Glomerular endothelial cell (primary cell): ENCODE results near the gene TSPAN17. TPM values are rescaled to one million over a fixed set of nuclear protein-coding genes. Genes with fewer than 3 reads are reported as not detected.

Experiments used
- DNase-seq: peaks from one replicate; pipeline ENCODE4 v3.0.0-alpha.2; 2011; ENCODE audit warnings: low read depth, low spot score; ENCODE audit errors: extremely low read depth
- total RNA-seq: library from RNA; depleted of rRNA; stranded (reverse); fragments of >200 nt; gene quantifications from 2 replicates; pipeline ENCODE4 v1.2.3, GENCODE V29; 2015

The TSPAN17 gene
- total RNA-seq, 1 donor from 2014 or later, result 53.1 TPM

DNA sequence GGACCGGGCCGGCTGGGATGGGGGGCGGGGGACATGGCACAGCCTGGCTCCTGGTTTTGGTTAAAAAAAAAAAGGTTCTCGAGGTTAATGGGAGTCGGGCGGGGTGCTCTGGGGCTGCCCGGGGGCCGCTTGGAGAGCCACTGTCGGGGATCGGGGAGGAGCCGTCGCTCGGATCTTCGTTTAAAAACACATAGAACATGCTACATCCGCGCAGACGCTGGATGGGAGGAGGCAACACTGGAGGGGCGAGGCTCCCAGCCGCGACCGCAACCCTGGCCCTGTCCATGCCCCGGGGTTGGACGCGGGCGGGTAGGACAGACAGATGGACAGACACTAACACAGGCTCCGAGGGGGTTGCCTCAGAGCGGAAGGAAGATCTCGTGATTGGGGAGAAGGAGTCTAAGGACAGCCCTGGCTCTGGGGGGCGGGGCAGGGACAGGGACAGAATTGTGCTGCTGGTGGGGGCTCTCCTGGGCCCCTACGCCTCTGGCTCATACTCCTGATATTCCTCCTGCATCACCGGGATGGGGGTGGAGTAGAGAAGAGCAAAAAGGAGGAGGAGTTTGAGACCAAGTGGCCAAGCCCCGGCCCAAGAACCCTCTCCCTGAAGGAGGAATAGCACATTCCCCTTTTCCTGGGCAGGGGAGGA lies 26.8 kb upstream of the TSPAN17 start:
- no peak for DNase-seq

- no peak for DNase-seq
Observed at GRCh38 chr5:176621661-176622079, 25.6 kb upstream of the TSPAN17 start.

DNA sequence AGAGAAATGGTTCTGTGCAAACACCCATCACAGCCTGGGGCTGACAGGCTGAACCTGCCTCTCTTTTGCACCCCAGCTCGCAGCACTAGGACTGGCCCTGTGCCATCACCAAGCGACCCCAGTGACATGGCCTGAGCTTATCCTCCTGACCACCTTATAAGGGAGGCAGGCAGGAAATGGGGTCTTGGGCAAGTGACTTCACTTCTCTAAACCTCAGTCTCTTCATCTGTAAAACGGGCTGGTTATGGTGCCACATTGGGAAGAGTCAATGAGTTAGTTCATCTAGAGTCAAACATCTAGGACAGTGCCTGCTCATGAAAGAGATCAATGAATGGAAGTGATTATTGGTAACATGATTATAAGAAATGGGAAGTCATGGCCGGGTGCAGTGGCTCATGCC lies 23.1 kb upstream of the TSPAN17 start:
- DNase-seq, result no peak

- no peak for DNase-seq
Observed at GRCh38 chr5:176624938-176625337, 22.3 kb upstream of the TSPAN17 start.

GRCh38 chr5:176625512-176625911 lies 21.8 kb upstream of the TSPAN17 start:
- DNase-seq, result no peak

GRCh38 chr5:176625966-176626875 lies 21.1 kb upstream of the TSPAN17 start:
- no peak for DNase-seq

- no peak for DNase-seq
Observed at GRCh38 chr5:176626876-176627236, 20.4 kb upstream of the TSPAN17 start.

DNA sequence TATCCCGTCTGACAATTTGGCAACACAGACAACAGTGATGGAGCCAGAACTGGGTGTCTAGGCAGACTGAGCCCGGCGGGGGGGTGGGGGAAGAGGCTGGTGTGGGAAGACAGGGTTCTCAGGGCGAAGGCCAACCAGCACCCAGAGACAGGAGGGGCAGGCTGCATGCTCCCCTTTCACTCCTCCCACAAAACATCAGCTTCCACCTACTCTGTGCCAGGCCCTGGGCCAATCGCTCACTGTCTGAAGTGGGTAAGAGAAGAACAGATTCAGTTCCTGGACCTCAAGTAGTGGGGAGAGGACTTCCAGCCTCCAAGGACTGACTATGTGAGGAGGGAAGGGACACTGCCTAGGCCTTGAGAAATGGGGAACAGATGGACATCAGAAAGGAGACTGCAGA lies 19.7 kb upstream of the TSPAN17 start:
- DNase-seq, result no peak

DNA sequence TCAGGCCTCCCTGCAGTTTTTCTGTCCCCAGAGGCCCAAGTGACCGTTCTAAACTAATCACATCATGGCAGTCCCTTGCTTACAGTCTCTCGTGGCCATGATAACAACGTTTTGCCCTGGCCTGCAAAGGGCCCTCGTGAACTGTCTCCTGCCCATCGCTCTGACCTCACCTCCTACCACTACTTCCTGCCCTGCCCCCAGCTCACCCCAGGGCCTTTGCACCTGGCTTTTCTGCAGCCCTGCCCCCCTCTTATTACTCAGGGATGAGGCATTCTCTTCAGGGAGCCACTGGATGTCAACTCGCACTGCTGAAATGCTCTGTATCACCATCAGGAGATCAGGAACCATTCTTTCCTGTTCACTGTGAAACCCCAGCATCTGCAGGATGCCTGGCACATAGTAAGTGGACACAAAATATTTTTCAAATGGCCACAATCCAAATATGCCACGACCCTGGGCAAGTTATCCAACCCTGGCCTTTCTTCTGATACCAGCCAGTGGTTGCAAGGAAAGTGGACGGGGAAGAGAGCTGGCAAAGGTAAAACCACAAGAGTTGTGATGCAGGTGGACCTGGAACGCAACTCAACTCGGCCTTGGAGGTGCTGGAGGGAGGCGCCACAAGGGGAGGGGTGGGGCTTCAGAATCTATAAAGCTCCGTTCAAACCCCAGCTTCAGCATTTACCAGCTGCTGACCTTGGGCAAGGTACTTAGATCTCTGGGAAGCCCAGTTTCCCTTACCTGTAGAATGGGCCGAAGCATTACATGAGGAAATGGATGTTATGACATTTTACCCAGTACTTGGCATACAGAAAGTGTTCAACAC lies 18.7 kb upstream of the TSPAN17 start:
- DNase-seq, result no peak

- DNase-seq, result no peak
Observed at GRCh38 chr5:176629317-176629852, 17.9 kb upstream of the TSPAN17 start.

GRCh38 chr5:176629853-176630680 lies 17.2 kb upstream of the TSPAN17 start, which contains the start of the genes EIF4E1B and SNCB:
TSS of gene EIF4E1B (plus strand) at chr5:176630675. CDS start at chr5:176642788, 12,113 bp downstream.
TSS of gene SNCB (minus strand) at chr5:176630534. CDS start at chr5:176629654, 880 bp downstream.
- DNase-seq, result no peak

DNA sequence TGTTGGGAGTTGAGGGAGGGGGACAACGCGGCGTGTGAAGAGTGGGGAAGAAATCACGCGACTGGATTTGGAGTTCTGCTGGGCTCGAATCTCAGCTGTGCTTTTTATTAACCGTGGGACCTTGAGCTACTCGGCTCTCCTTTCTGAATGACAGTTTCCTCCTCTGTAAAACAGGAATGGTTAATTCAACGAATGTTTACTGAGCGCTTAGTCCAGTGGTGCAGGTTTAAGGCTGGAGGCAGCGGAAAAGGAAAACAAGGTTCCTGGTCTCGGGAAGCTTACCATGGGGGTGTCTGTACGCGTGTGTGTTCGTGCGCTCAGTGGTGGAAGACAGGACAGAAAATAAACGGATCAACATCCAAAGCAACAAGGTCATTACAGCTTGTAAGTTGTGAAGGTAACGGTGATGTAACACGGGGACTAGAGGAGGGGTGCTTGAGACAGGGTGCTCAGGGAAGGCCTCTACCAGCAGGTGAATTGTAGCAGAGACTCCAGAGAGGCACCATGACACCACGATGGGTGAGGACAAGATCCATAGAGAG lies 16.5 kb upstream of the TSPAN17 start:
- no peak for DNase-seq

DNA sequence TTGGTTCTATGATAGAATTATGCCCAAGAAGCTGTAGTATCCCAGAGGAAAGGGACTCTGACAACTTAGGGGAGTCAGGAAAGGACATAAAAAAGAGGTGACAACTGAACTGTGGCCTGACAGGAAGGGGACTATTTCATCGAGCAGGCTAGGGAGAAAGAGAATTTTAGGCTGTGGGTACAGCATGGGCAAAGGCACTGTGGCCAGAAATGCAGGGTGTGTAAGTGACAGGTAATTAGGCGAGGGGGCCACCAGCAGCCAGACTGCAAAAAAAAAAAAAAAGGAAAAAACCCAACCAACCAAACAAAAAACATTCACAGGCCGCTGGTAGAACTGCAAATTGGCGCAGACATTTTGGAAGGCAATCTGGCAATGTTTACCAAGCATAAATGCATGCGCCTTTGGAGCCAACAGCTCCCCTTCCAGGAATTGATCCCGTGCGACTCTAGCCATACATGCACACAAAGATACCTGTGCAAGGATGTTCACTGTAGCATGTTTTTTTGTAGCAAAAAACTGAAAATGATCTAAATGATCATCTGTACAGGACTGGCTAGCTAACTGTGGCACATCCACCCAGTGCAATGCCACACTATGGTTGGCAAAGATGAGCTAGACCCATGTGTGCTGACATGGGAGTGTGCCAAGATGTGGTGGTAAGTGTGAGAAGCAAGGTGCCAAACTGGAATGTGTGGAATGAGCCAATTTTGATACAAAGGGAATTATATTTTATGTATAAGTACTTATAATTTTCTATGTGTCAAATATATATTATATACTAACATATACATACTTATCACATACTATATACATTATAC lies 15.7 kb upstream of the TSPAN17 start:
- DNase-seq, result no peak

DNA sequence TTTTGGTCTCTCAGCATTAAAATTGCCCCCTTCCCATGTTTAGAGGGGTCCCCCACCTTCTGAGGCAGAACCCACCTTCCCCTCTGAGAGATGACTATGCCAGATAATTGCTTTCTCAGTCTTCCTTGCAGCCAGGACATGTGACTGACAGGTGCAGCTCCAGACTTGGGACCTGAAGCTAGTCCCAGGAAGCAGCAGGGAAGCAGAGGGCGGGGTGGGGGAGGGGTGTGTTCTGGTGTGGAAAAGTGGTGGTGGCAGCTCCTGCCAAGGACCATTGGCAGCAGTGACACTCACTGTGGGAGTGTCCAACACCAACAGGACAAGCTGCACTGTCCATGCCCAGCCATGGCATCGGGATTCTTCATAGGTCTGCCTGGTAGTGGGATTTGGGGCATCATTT lies 14.5 kb upstream of the TSPAN17 start:
- no peak for DNase-seq

DNA sequence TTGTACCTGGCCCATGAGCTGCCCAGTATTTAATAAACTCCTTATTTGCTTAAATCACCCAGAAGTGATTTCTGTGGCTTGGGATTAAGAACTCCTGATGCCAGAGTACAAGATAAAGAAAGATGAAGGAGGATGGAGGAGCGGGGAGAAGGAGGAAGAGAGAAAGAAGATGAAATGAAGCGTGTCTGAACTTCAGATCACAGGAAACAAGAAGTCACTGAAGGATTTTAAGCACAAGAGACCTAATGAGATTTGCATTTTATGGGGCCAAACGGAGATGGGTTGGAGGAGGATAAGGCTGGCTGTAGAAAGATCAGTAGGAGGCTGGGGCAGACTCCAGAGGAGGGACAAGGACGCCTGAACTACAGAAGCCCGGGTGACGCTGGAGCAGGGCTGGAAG lies 13.7 kb upstream of the TSPAN17 start:
- no peak for DNase-seq

GRCh38 chr5:176636426-176636825 lies 10.9 kb upstream of the TSPAN17 start:
- no peak for DNase-seq

GRCh38 chr5:176637556-176637955 lies 9.7 kb upstream of the TSPAN17 start:
- no peak for DNase-seq

GRCh38 chr5:176638437-176638836 lies 8.8 kb upstream of the TSPAN17 start:
- DNase-seq, result no peak

DNA sequence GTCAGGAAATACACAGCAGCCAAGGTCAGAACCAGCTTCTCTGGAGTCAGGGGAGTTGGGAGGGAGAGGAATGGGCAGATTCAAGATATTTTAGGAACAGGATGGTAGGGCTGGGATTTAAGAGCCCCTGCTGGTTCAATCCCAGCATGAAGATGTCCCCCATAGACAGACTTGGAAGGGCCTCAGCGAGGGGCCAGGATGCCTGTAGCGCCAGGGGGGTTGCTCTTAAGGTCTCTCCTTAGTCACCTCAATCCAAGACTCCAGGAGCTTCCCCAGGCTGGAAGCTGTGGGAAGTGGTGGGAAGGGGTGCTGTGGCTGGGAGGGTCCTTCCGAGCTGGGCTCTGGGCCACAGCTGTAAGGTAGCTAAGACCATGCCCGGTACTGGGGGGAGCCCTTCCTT lies 8.1 kb upstream of the TSPAN17 start:
- no peak for DNase-seq
